ENCODE data around the gene CHADL.

DNA sequence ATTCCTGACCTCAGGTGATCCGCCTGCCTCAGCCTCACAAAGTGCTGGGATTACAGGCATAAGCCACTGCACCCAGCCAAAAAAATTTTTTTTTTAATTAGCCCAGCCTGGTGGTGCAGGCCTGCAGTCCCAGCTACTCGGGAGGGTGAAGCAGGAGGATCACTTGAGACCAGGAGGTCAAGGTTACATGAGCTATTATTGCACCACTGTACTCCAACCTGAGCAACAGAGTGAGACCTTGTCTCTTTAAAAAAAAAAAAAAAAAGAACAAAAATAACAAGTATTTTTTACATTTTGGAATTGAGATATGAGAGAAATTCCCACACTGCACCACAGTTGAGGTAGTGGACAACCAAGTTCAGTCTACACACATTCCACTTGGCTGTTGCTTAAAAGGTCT is 49.3 kb downstream of the CHADL start:
- no peak for TF ChIP-seq POLR2AphosphoS5 (IDR thresholded peaks at IDR 0.05)
- TF ChIP-seq, protein P1, sequence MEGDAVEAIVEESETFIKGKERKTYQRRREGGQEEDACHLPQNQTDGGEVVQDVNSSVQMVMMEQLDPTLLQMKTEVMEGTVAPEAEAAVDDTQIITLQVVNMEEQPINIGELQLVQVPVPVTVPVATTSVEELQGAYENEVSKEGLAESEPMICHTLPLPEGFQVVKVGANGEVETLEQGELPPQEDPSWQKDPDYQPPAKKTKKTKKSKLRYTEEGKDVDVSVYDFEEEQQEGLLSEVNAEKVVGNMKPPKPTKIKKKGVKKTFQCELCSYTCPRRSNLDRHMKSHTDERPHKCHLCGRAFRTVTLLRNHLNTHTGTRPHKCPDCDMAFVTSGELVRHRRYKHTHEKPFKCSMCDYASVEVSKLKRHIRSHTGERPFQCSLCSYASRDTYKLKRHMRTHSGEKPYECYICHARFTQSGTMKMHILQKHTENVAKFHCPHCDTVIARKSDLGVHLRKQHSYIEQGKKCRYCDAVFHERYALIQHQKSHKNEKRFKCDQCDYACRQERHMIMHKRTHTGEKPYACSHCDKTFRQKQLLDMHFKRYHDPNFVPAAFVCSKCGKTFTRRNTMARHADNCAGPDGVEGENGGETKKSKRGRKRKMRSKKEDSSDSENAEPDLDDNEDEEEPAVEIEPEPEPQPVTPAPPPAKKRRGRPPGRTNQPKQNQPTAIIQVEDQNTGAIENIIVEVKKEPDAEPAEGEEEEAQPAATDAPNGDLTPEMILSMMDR (IDR thresholded peaks at IDR 0.05) = no peak
